GM20000 (cell line): ENCODE data around the gene CPB2.

Source experiments
- DNase-seq: peaks from one replicate; pipeline ENCODE4 v3.0.0; 2012; ENCODE audit warnings: low spot score
- TF ChIP-seq, protein P1 (sequence below): IDR thresholded peaks from 2 replicates; pipeline ENCODE4 v1.5.1; 2012; ENCODE audit warnings: mild to moderate bottlenecking, control low read depth; ENCODE audit errors: extremely low read depth, missing control alignments

CPB2 gene

DNA sequence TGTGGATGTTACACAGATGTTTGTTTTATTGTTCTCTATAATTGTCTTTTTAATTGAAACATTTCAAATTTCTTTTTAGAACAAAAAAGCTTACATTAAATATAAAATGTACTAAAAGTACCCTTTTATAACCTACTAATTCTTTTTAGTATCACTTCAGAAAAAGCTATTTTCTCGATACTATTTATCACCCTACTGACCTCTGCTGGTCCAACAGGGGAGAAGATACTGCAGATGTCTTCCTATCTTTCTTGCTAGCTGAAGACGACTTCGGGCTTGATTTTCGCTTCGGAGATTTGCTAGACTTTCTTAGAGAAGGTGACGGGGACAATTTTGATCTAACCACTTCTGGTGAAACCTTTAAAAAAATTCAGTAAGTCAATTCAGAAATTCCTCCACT, 94.7 kb downstream of the CPB2 start:
- DNase-seq, result no peak
- TF ChIP-seq, protein P1, sequence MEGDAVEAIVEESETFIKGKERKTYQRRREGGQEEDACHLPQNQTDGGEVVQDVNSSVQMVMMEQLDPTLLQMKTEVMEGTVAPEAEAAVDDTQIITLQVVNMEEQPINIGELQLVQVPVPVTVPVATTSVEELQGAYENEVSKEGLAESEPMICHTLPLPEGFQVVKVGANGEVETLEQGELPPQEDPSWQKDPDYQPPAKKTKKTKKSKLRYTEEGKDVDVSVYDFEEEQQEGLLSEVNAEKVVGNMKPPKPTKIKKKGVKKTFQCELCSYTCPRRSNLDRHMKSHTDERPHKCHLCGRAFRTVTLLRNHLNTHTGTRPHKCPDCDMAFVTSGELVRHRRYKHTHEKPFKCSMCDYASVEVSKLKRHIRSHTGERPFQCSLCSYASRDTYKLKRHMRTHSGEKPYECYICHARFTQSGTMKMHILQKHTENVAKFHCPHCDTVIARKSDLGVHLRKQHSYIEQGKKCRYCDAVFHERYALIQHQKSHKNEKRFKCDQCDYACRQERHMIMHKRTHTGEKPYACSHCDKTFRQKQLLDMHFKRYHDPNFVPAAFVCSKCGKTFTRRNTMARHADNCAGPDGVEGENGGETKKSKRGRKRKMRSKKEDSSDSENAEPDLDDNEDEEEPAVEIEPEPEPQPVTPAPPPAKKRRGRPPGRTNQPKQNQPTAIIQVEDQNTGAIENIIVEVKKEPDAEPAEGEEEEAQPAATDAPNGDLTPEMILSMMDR, result no peak

DNA sequence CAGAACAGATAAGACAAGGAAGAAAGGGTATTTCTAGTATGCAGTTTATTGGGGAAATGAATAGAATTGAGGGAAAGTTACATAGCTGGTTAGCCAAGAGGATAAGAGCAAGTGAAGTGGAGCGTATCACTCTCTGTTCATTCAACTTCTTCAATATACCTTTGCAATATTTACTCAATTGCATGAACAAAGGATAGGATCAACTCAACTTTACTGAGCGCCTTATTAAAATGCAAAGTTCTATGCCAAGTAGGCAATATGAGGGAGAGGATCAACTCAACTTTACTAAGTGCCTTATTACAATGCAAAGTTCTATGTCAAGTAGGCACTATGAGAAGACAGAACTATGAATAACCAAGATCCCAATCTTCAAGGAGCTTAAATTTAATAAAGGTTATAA, 96.2 kb downstream of the CPB2 start:
- DNase-seq, result no peak
- TF ChIP-seq, protein P1, result no peak

DNA sequence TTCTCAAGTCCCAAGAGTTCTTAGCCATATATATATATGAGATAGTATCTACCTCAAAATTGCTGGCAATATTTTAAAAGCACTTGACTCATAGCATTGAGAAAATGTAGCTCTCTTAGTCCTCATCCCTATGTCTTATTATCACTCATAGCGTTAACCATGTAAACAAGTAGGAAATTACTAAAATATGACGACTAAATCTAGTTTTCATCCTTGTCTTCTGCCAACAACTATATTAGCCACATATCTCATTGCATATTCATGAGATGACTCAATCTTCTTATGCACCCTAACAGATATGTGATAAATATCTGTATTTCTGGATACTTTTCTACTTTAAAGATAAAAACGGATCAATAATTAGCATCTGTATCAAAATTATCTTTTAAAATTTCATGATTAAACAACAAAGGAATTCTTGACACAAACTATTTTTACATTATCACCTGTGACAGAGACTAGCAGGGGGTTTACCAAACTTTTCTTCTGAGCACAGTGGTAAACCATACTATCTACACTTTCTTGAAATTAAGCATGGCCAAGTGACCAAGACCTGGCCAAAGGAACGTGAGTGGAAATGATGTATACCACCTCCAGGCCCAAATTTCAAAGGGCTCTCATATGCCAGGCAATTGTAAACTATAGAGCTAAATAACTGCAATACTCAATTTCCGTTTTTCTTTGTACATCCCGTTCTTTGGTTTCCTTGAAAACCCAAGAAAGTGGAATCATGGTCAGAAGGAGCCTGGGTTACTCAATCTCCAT, 98.0 kb downstream of the CPB2 start:
- DNase-seq, result no peak
- TF ChIP-seq, protein P1, result no peak

DNA sequence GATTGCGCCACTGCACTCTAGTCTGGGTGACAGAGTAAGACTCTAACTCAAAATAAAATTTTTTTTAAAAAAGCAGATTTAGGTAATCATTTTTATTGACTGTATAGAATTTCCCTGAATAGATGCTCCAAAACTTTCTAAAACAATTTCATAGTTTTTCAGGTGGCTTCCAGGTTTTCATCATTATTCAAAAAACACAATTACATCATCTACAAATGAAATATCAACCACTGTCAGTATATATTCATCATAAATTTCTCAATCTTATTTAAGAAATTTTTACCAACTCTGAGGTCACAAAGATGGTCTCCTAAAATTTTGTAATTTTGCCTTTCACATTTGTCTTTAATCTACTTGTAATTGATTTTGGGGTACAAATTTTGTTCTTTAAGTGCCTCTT, 100.3 kb downstream of the CPB2 start:
- TF ChIP-seq, protein P1, result no peak
- DNase-seq, result no peak
